GM21367 (cell line): ENCODE data around the gene SOX1.

ENCODE experiments used
- ATAC-seq: cut with Tn5 transposase; IDR thresholded peaks from one replicate; pipeline ENCODE4 v1.9.1; 2021; ENCODE audit not compliant: unreplicated experiment

SOX1 gene

DNA sequence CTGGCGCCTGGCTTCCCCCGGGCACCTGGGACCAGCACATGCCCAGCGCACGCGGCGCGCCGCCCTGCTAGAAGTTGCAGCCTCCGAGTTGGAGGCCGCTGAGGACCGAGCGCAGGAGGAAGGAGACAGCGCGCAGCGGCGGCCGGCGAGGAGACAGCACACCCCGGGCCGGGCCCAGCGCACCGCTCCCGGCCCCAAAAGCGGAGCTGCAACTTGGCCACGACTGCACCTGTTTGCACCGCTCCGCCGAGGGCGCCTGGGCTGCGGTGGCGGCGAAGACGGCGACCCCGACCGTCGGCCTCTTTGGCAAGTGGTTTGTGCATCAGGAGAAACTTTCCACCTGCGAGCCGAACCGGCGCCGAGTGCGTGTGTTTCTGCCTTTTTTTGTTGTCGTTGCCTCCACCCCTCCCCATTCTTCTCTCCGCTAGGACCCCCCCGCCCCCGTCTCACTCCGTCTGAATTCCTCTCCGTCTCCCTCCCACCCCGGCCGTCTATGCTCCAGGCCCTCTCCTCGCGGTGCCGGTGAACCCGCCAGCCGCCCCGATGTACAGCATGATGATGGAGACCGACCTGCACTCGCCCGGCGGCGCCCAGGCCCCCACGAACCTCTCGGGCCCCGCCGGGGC, at the start of gene SOX1:
Gene SOX1, plus strand, starts transcription at position 34 of the 626 bp plus-strand sequence. Its CDS starts 510 bp downstream, at position 544.
- no peak for ATAC-seq

DNA sequence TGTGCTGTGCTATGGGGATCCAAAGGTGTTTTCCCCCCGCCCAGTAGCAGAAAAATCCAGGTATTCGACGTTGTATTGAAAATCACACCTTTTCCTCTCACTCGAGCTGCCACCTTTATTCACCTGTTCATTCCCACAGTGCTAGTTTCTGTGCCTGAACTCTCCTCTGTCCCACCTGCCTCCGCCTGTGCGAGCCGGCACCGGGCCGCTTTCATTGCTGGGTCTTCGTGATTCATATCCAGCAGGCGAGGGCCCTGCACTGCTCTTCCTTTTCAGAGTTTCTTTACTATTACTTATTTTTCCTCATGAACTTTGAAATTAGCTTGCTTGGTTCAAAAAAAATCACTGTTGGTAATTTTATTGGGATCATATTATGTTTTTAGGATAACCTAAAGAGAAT, 42.4 kb upstream of the SOX1 start:
- no peak for ATAC-seq

GRCh38 chr13:112027250-112027649, 39.7 kb upstream of the SOX1 start:
- ATAC-seq: no peak

- ATAC-seq: no peak
Observed at GRCh38 chr13:112028481-112028880, 38.5 kb upstream of the SOX1 start.

- ATAC-seq: no peak
Observed at GRCh38 chr13:112029143-112029542, 37.8 kb upstream of the SOX1 start.

GRCh38 chr13:112032186-112032993, 34.6 kb upstream of the SOX1 start:
- no peak for ATAC-seq

GRCh38 chr13:112034231-112034630, 32.7 kb upstream of the SOX1 start:
- ATAC-seq: no peak

GRCh38 chr13:112034846-112035245, 32.1 kb upstream of the SOX1 start:
- no peak for ATAC-seq

DNA sequence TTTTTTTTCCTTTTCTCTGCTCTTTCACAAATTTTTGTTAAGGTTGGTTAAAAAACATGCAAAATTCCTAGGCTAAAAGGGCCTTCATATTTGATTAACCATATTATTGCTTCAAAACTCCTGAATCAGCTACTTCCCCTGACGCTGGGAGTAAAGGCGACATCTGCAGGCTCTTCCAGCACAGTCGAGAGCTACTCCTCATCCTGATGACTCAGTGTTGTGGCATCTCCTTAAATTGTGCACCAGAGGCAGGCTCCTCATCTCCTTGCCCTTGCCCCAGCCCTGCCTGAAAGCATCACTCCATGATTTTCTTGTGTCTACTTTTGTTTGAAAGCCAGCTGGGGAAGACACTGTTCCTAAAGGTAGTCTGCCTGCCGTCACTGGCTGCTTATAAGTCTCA, 24.5 kb upstream of the SOX1 start:
- no peak for ATAC-seq

GRCh38 chr13:112052213-112052612, 14.7 kb upstream of the SOX1 start:
- ATAC-seq: no peak

GRCh38 chr13:112053167-112053743, 13.7 kb upstream of the SOX1 start:
- ATAC-seq: no peak

DNA sequence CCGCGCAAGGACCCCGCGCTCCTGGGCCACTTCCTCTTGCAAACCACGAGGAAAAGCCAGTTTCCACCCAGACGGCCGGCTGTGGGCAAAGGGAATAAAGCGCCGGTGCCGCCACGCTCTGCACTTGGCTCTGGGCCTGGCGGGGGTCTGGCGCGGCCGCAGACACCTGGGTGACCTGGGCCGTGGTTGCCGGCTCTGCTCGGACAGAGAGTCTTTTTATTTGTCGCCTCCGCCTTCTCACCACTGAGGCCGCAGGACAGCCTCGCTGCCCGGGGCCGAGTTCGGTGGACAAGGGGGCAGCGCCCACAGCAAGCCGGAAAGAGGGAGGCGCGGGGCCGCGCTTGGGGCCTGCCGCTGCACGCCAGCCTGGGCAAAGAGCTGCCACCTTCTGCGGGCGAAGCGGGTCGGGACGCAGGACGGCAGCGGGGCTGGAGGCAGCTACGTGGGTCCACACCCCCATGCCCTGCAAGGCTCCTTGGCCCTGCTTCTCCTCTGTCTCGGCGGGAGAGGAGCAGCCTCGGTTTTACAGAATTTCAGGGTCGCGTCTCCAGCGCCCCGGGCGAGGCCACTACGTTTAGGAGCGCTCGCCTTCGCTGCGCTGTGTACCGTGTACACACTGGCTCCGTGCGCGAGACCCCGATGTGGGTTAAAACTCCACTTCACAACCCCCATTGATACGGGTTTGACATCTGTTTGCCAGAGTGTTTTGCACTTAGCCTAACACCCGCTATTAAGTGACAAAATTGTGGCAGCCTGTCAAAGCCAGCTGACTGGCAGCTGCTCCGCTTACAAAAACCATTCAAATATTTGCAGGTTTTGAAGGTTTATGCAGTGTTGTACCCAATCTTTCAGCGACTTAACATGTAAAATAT, 13.0 kb upstream of the SOX1 start:
- ATAC-seq: no peak

GRCh38 chr13:112054616-112055015, 12.3 kb upstream of the SOX1 start:
- no peak for ATAC-seq

- ATAC-seq: no peak
Observed at GRCh38 chr13:112055036-112055914, 11.7 kb upstream of the SOX1 start.

GRCh38 chr13:112055915-112056269, 11.1 kb upstream of the SOX1 start:
- ATAC-seq: no peak

DNA sequence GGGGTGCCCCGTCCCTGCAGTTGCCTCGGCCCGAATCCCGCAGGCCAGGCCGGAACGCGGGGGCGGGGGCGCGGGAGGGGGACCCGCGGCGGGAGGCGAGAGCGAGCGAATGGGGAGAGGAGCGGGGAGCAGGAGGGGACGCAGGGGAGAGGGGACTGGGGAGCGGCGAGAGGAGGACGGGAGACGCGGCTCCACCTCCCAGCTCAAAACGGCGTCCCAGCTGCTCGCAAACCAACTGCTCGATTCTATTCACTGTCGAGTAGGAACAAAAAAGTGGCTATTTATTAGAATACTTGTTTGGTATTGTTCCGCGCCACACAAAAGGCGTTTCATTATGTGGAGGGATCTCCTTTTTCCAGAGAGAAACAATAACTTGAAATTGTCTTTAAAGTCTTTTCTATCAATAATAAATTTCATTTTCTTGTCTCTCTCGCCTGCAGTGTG, 10.6 kb upstream of the SOX1 start:
- no peak for ATAC-seq

DNA sequence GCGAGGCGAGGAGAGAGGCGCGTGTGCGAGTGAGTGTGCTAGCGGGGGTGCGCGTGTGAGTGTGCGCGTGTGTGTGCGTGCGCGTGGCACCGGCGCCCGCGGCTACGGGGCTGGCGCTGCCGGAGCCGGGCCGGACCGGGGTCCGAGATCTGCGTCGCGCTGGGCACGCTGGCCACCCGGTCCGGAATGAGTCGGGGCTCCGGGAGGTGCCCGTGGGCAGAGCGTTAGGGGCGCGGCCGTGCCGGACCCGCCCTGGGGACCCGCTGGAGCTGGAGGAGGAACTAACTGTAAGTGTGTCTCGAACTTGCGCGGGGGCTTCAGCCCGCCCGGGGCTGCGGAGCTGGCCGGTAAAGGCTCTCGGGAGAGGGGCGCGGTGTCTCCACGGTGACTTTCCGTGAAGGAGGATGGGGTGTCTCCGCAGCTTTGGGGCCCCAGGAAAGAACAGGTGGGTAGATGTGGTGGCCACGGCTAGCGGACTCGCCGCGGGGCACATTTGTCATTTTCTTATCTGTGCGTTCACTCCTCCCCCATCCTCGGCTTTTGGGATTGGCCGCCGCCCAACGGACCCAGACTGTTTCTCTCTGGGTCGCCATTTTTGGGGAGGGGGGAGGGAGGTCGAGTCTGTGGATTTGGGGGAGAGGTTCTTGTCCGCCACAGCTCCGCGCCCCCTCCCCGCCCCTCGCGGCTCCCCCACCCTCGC, 10.1 kb upstream of the SOX1 start:
- ATAC-seq: no peak

- no peak for ATAC-seq
Observed at GRCh38 chr13:112057439-112057735, 9.6 kb upstream of the SOX1 start.

- no peak for ATAC-seq
Observed at GRCh38 chr13:112057736-112058518, 9.0 kb upstream of the SOX1 start.
